MM.1S (cell line): Measurements from ENCODE around the gene OR51B6.

Experiments used
- DNase-seq: peaks from one replicate; pipeline ENCODE4 v3.0.0-alpha.2; 2015
- H2AFZ ChIP-seq: fragments of 300-600 bp; sonication (generic); 2 replicates; pipeline ENCODE4 v1.6.0; 2016; ENCODE audit warnings: antibody characterized with exemption, low read length
- H3F3A ChIP-seq: fragments of 300-600 bp; sonication (generic); 2 replicates; pipeline ENCODE4 v1.6.1; 2016; ENCODE audit warnings: mild to moderate bottlenecking, antibody characterized with exemption, low read length, moderate library complexity, mixed read lengths; ENCODE audit not compliant: insufficient read depth
- H3K27ac ChIP-seq: fragments of 300-600 bp; sonication (generic); 2 replicates; pipeline ENCODE4 v1.5.1; 2016; ENCODE audit warnings: mild to moderate bottlenecking, low read length
- H3K27me3 ChIP-seq: fragments of 300-600 bp; sonication (generic); replicated peaks from 2 replicates; pipeline ENCODE4 v1.6.0; 2016; ENCODE audit warnings: low read length; ENCODE audit not compliant: insufficient read depth
- H3K36me3 ChIP-seq: fragments of 300-600 bp; sonication (generic); replicated peaks from 2 replicates; pipeline ENCODE4 v1.6.1; 2016; ENCODE audit warnings: mild to moderate bottlenecking, low read length, mixed read lengths; ENCODE audit not compliant: insufficient read depth
- H3K4me1 ChIP-seq: fragments of 300-600 bp; sonication (generic); 2 replicates; pipeline ENCODE4 v1.6.1; 2016; ENCODE audit warnings: low read length, mixed read lengths
- H3K4me2 ChIP-seq: fragments of 300-600 bp; sonication (generic); 2 replicates; pipeline ENCODE4 v1.6.0; 2016; ENCODE audit warnings: low read depth, low read length
- H3K4me3 ChIP-seq: fragments of 300-600 bp; sonication (generic); 2 replicates; pipeline ENCODE4 v1.5.1; 2016; ENCODE audit warnings: low read length, mixed read lengths
- H3K79me2 ChIP-seq: fragments of 300-600 bp; sonication (generic); 2 replicates; pipeline ENCODE4 v1.6.1; 2016; ENCODE audit warnings: mixed run types, low read length, mixed read lengths
- H3K9ac ChIP-seq: fragments of 300-600 bp; sonication (generic); 2 replicates; pipeline ENCODE4 v1.6.1; 2016; ENCODE audit warnings: low read length, mixed read lengths
- H3K9me2 ChIP-seq: fragments of 300-600 bp; sonication (generic); replicated peaks from 2 replicates; pipeline ENCODE4 v1.6.1; 2016; ENCODE audit warnings: mild to moderate bottlenecking, low read length, mixed read lengths; ENCODE audit not compliant: insufficient read depth
- H3K9me3 ChIP-seq: fragments of 300-600 bp; sonication (generic); replicated peaks from 2 replicates; pipeline ENCODE4 v1.6.1; 2016; ENCODE audit warnings: mild to moderate bottlenecking, low read length, mixed read lengths; ENCODE audit not compliant: insufficient read depth
- H4K20me1 ChIP-seq: fragments of 300-600 bp; sonication (generic); 2 replicates; pipeline ENCODE4 v1.6.1; 2016; ENCODE audit warnings: mild to moderate bottlenecking, low read length, moderate library complexity, mixed read lengths; ENCODE audit not compliant: insufficient read depth
- CTCF ChIP-seq: fragments of 300-600 bp; sonication (generic); IDR thresholded peaks from 2 replicates; pipeline ENCODE4 v1.5.1; 2016; ENCODE audit warnings: antibody characterized with exemption, low read length, mixed read lengths
- EZH2 ChIP-seq: fragments of 300-600 bp; sonication (generic); optimal IDR thresholded peaks from 2 replicates; pipeline ENCODE3; 2017; ENCODE audit warnings: low read depth, mild to moderate bottlenecking, antibody characterized with exemption, low read length, mixed read lengths
- EZH2phosphoT487 ChIP-seq: fragments of 300-600 bp; sonication (generic); IDR thresholded peaks from 2 replicates; pipeline ENCODE4 v1.6.1; 2018; ENCODE audit warnings: antibody characterized with exemption, low read length

Gene OR51B6

GRCh38 chr11:5390210-5390609 lies 38.9 kb downstream of the OR51B6 start:
- Histone ChIP-seq H3K4me2 (no peak overlapping the region), H3K9me3 (no peaks in the 10 kb centered on the region), H3K4me3 (no peak overlapping the region), H2AFZ (no peak overlapping the region), H3K9ac (no peak overlapping the region), H3F3A (no peaks in the 10 kb centered on the region), H4K20me1 (no peaks in the 10 kb centered on the region), H3K9me2 (no peaks in the 10 kb centered on the region), H3K27ac (no peak overlapping the region), H3K27me3 (no peaks in the 10 kb centered on the region), H3K36me3 (no peaks in the 10 kb centered on the region), H3K79me2 (no peaks in the 10 kb centered on the region), H3K4me1 (no peaks in the 10 kb centered on the region)
- DNase-seq = no peak
- TF ChIP-seq CTCF (peak; percentile 10), EZH2 (no peak), EZH2phosphoT487 (no peak)

- no peaks in the 10 kb centered on the region for H3K36me3 ChIP-seq
These were observed 42.8 kb downstream of the OR51B6 start for GRCh38 chr11:5394091-5394490.

GRCh38 chr11:5398936-5399335 lies 47.6 kb downstream of the OR51B6 start:
- H3F3A ChIP-seq = no peaks in the 10 kb centered on the region
- H3K4me1 ChIP-seq = no peaks in the 10 kb centered on the region
- H3K4me3 ChIP-seq = no peak overlapping the region
- no peaks in the 10 kb centered on the region for H3K9me3 ChIP-seq
- H3K9me2 ChIP-seq = no peaks in the 10 kb centered on the region
- H3K79me2 ChIP-seq = no peaks in the 10 kb centered on the region
- no peaks in the 10 kb centered on the region for H3K36me3 ChIP-seq
- H4K20me1 ChIP-seq = no peaks in the 10 kb centered on the region
- no peak overlapping the region for H2AFZ ChIP-seq
- H3K27ac ChIP-seq = no peak overlapping the region
- H3K27me3 ChIP-seq = no peaks in the 10 kb centered on the region
- no peak overlapping the region for H3K9ac ChIP-seq
- no peak for TF ChIP-seq CTCF
- no peak for TF ChIP-seq EZH2phosphoT487
- no peak for TF ChIP-seq EZH2
- no peak overlapping the region for H3K4me2 ChIP-seq
- DNase-seq = no peak

More at GRCh38 chr11:5394091-5394490, 42.8 kb downstream of the OR51B6 start:
- Histone ChIP-seq H3K9me2 (no peaks in the 10 kb centered on the region), H3K27ac (no peak overlapping the region), H3K4me2 (no peak overlapping the region), H3K4me3 (no peak overlapping the region), H3K9ac (no peak overlapping the region), H3K9me3 (no peaks in the 10 kb centered on the region), H3K79me2 (no peaks in the 10 kb centered on the region), H2AFZ (no peak overlapping the region), H3F3A (no peaks in the 10 kb centered on the region), H4K20me1 (no peaks in the 10 kb centered on the region), H3K4me1 (no peaks in the 10 kb centered on the region), H3K27me3 (no peaks in the 10 kb centered on the region)
- TF ChIP-seq EZH2 (no peak), EZH2phosphoT487 (no peak), CTCF (no peak)
- DNase-seq = no peak
